Epithelial cell of umbilical artery (primary cell): Measurements from ENCODE around the gene PAN2. TPM values are rescaled to one million over a fixed set of nuclear protein-coding genes. Genes with fewer than 3 reads are reported as not detected.

Source experiments
- total RNA-seq: library from RNA; depleted of rRNA; stranded (reverse); fragments of >200 nt; gene quantifications from 2 replicates; pipeline ENCODE4 v1.2.3, GENCODE V29; 2014

PAN2 gene
- total RNA-seq, result 4.9 and 14.9 TPM in 2 replicates

GRCh38 chr12:56333679-56334489 lies at the start of gene PAN2:
Gene PAN2, minus strand, starts transcription at chr12:56334000. Its CDS starts 906 bp downstream, at chr12:56333094.

GRCh38 chr12:56362130-56363059 lies 28.6 kb upstream of the PAN2 start, which contains the start of gene APOF:
Gene APOF, minus strand, starts transcription at chr12:56362857. Its CDS starts 112 bp downstream, at chr12:56362745.

GRCh38 chr12:56359851-56360767 lies 26.3 kb upstream of the PAN2 start, which contains the start of gene STAT2:
Gene STAT2, minus strand, starts transcription at chr12:56360107. Its CDS starts 3,536 bp downstream, at chr12:56356571.

GRCh38 chr12:56338308-56339157 lies 4.7 kb upstream of the PAN2 start, which contains the start of gene IL23A:
Gene IL23A, plus strand, starts transcription at chr12:56338884. Its CDS starts 161 bp downstream, at chr12:56339045.

GRCh38 chr12:56315622-56316473 lies 18.0 kb downstream of the PAN2 start, which contains the start of gene CNPY2:
Gene CNPY2, minus strand, starts transcription at chr12:56315988. Its CDS starts 771 bp downstream, at chr12:56315217.

GRCh38 chr12:56299853-56300643 lies 33.8 kb downstream of the PAN2 start, which contains the start of gene CS:
Gene CS, minus strand, starts transcription at chr12:56300330. Its CDS starts 129 bp downstream, at chr12:56300201.

GRCh38 chr12:56266693-56267442 lies 66.9 kb downstream of the PAN2 start, which contains the start of gene COQ10A:
Gene COQ10A, plus strand, starts transcription at chr12:56266942. Its CDS starts 177 bp downstream, at chr12:56267119.

Other genes with a start within 250 kb of the PAN2 start
- 220 and 288 TPM in 2 replicates for gene PA2G4, start 229.4 kb downstream of the PAN2 start, total RNA-seq
- gene RPL41, start 217.4 kb downstream of the PAN2 start, total RNA-seq, result 1,044 and 2,932 TPM in 2 replicates
- gene ZC3H10, start 215.7 kb downstream of the PAN2 start, total RNA-seq, result 4.5 and 6.5 TPM in 2 replicates
- gene ESYT1, start 205.7 kb downstream of the PAN2 start, total RNA-seq, result 219 and 238 TPM in 2 replicates
- 67.9 and 81.5 TPM in 2 replicates for gene MYL6B, start 181.4 kb downstream of the PAN2 start, total RNA-seq
- 3,195 and 3,406 TPM in 2 replicates for gene MYL6, start 175.6 kb downstream of the PAN2 start, total RNA-seq
- gene SMARCC2, start 144.5 kb downstream of the PAN2 start, total RNA-seq, result 39.0 and 45.4 TPM in 2 replicates
- 121 and 157 TPM in 2 replicates for gene RNF41, start 112.1 kb downstream of the PAN2 start, total RNA-seq
- 28.3 and 31.5 TPM in 2 replicates for gene NABP2, start 109.7 kb downstream of the PAN2 start, total RNA-seq
- gene SLC39A5, start 103.9 kb downstream of the PAN2 start, total RNA-seq, result not detected in 2 replicates
- 9.3 and 13.0 TPM in 2 replicates for gene ANKRD52, start 75.6 kb downstream of the PAN2 start, total RNA-seq
- 9.1 and 13.2 TPM in 2 replicates for gene COQ10A, start 67.1 kb downstream of the PAN2 start, total RNA-seq
- 122 and 135 TPM in 2 replicates for gene CS, start 33.7 kb downstream of the PAN2 start, total RNA-seq
- gene CNPY2, start 18.0 kb downstream of the PAN2 start, total RNA-seq, result 143 and 145 TPM in 2 replicates
- gene IL23A, start 4.9 kb upstream of the PAN2 start, total RNA-seq, result 0.32 TPM in 1 of 2 replicates, not detected in the other
- 83.2 and 175 TPM in 2 replicates for gene STAT2, start 26.1 kb upstream of the PAN2 start, total RNA-seq
- gene APOF, start 28.9 kb upstream of the PAN2 start, total RNA-seq, result not detected in 2 replicates
- gene TIMELESS, start 115.4 kb upstream of the PAN2 start, total RNA-seq, result 10.7 and 17.3 TPM in 2 replicates
- not detected in 2 replicates for gene MIP, start 120.7 kb upstream of the PAN2 start, total RNA-seq
- 1.3 and 2.1 TPM in 2 replicates for gene SPRYD4, start 134.6 kb upstream of the PAN2 start, total RNA-seq
- not detected in 2 replicates for gene GLS2, start 154.2 kb upstream of the PAN2 start, total RNA-seq
- 11.7 and 20.7 TPM in 2 replicates for gene RBMS2, start 187.8 kb upstream of the PAN2 start, total RNA-seq